GM12878 (cell line): ENCODE results near the gene GPR141.

Source experiments
- EP300 ChIP-seq, 2 experiments: fragments of 150-350 bp in 1 of 2; IDR thresholded peaks; 2 replicates each; pipeline ENCODE4 v1.6.1; 2011 to 2012; ENCODE audit warnings: low read depth in 2 of 2, low read length in 2 of 2, borderline replicate concordance in 1 of 2, improper control_type of control experiment in 1 of 2, inconsistent platforms in 1 of 2; ENCODE audit not compliant: control insufficient read depth in 1 of 2
- ETV6 ChIP-seq, 2 experiments: fragments of 450-650 bp in 1 of 2; IDR thresholded peaks in 1 of 2; conservative IDR thresholded peaks in 1 of 2; 2 replicates each; pipeline ENCODE4 v1.6.1; 2014; ENCODE audit warnings: antibody characterized with exemption in 1 of 2, borderline replicate concordance in 1 of 2, low read depth in 1 of 2, mild to moderate bottlenecking in 1 of 2, moderate library complexity in 1 of 2
- NFYB ChIP-seq: IDR thresholded peaks from 2 replicates; pipeline ENCODE4 v1.6.1; 2011; ENCODE audit warnings: low read depth, mild to moderate bottlenecking, low read length, improper control_type of control experiment, moderate library complexity; ENCODE audit not compliant: insufficient read depth
- SUZ12 ChIP-seq: fragments of 200-600 bp; sonication (generic); IDR thresholded peaks from one replicate; pipeline ENCODE4 v1.6.1; 2018; ENCODE audit warnings: antibody characterized with exemption, mild to moderate bottlenecking; ENCODE audit not compliant: unreplicated experiment
- TF ChIP-seq, protein P1 (sequence below), 3 experiments: IDR thresholded peaks in 2 of 3; conservative IDR thresholded peaks in 1 of 3; 2 replicates each; pipeline ENCODE4 v1.5.1; 2011; ENCODE audit warnings: low read depth in 3 of 3, low read length in 3 of 3, mild to moderate bottlenecking in 3 of 3, control low read depth in 2 of 3, moderate library complexity in 2 of 3, inconsistent platforms in 1 of 3, mixed read lengths in 1 of 3; ENCODE audit not compliant: control insufficient read depth in 2 of 3, insufficient read depth in 1 of 3; ENCODE audit errors: extremely low read depth in 1 of 3

DNA sequence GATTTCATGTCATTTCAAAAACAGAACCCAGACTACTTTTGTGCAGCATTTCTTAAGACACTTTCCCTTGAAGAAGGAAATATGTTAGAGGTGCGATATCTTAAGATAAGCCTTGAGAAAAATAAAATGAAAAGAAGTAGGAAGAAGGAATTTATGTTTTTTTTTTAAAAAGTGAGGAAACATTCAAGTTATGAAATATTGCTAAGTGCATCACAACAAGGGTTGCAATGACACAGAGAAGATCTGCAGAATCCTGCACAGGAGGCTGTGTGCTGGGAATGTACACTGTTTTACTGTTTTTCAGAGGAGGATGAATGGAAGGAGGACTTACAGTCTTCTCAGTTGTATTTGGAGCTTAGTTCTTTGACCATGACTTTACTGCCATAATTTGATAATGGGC, 85.0 kb downstream of the GPR141 start:
- TF ChIP-seq, protein P1, sequence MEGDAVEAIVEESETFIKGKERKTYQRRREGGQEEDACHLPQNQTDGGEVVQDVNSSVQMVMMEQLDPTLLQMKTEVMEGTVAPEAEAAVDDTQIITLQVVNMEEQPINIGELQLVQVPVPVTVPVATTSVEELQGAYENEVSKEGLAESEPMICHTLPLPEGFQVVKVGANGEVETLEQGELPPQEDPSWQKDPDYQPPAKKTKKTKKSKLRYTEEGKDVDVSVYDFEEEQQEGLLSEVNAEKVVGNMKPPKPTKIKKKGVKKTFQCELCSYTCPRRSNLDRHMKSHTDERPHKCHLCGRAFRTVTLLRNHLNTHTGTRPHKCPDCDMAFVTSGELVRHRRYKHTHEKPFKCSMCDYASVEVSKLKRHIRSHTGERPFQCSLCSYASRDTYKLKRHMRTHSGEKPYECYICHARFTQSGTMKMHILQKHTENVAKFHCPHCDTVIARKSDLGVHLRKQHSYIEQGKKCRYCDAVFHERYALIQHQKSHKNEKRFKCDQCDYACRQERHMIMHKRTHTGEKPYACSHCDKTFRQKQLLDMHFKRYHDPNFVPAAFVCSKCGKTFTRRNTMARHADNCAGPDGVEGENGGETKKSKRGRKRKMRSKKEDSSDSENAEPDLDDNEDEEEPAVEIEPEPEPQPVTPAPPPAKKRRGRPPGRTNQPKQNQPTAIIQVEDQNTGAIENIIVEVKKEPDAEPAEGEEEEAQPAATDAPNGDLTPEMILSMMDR (IDR thresholded peaks at IDR 0.05 in 2 of 3, conservative IDR thresholded peaks at IDR 0.05 in 1 of 3; ENCODE audit: control insufficient read depth in 2 of 3, extremely low read depth in 1 of 3, insufficient read depth in 1 of 3, low read depth in 3 of 3, low read length in 3 of 3): no peak
- TF ChIP-seq EP300 (IDR thresholded peaks at IDR 0.05; ENCODE audit: borderline replicate concordance in 1 of 2, control insufficient read depth in 1 of 2, low read depth in 2 of 2, low read length in 2 of 2): no peak
- no peak for TF ChIP-seq ETV6 (conservative IDR thresholded peaks at IDR 0.05 in 1 of 2, IDR thresholded peaks at IDR 0.05 in 1 of 2; ENCODE audit: borderline replicate concordance in 1 of 2, low read depth in 1 of 2)
- TF ChIP-seq NFYB: no peak
- no peak for TF ChIP-seq SUZ12
